Measurements from ENCODE around the gene POLR1B.

DNA sequence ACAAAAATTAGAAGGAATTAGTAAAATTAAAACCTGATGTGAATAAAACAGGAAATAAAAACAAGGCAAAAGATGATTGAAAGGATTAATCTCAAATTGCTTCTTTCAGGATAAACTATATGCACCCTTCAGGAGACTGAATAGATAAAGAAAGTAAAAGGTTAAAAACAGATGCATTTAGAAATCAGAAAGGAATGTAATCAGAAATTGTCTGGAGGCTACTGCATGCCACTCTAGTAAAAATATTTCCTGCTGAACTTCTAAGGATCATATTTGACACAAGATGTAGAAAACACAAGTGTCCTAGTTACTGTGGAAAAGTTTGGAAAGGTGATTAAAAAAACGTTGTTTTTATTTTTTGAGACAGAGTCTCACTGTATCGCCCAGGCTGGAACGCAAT lies 58.4 kb downstream of the POLR1B start:
- no peak for TF ChIP-seq POLR2AphosphoS5 (IDR thresholded peaks at IDR 0.05; ENCODE audit: low read depth, low read length)
- TF ChIP-seq POLR2A (IDR thresholded peaks at IDR 0.05; ENCODE audit: low read depth, low read length) = no peak
- no peak for TF ChIP-seq TAF1 (IDR thresholded peaks at IDR 0.05; ENCODE audit: borderline replicate concordance, low read depth, low read length)
